BJ (cell line): ENCODE data around the gene TSPAN18. TPM values are rescaled to one million over a fixed set of nuclear protein-coding genes. Genes with fewer than 3 reads are reported as not detected.

Source experiments
- CTCF ChIA-PET: fragments of 350-600 bp; formaldehyde crosslinking; extraction: SDS; loops from one replicate; lab custom pipeline; 2021; ENCODE audit warnings: antibody characterized with exemption, inconsistent platforms; lab: Yijun Ruan, JAX
- POLR2A ChIA-PET: fragments of 300-600 bp; sonication (Branson Sonifier 250); formaldehyde crosslinking; extraction: SDS; loops from one replicate; lab custom pipeline; 2021; ENCODE audit warnings: antibody characterized with exemption; lab: Charles Lee
- DNase-seq: peaks from one replicate; pipeline ENCODE4 v3.0.0-alpha.2; 2011; ENCODE audit warnings: low read depth
- H3K27me3 ChIP-seq: 2 replicates; pipeline ENCODE4 v1.6.0; 2011; ENCODE audit warnings: low read length; ENCODE audit not compliant: control insufficient read depth, insufficient read depth
- H3K36me3 ChIP-seq: 2 replicates; pipeline ENCODE4 v1.5.1; 2011; ENCODE audit warnings: low read length; ENCODE audit not compliant: control insufficient read depth, insufficient read depth
- H3K4me3 ChIP-seq: 2 replicates; pipeline ENCODE4 v1.5.1; 2011; ENCODE audit warnings: low read depth, mild to moderate bottlenecking, control low read depth, low read length
- polyA plus RNA-seq: library from polyadenylated mRNA; depleted of rRNA; stranded (reverse); fragments of >200 nt; gene quantifications from 2 replicates; pipeline ENCODE4 v1.2.3, GENCODE V29; 2011
- TF ChIP-seq, protein P1 (sequence below): IDR thresholded peaks from 2 replicates; pipeline ENCODE4 v1.5.1; 2011; ENCODE audit warnings: low read depth, mild to moderate bottlenecking, control low read depth, inconsistent platforms, low read length, moderate library complexity; ENCODE audit not compliant: insufficient read depth

The TSPAN18 gene
- polyA plus RNA-seq, 1 experiment = 0.55 TPM

DNA sequence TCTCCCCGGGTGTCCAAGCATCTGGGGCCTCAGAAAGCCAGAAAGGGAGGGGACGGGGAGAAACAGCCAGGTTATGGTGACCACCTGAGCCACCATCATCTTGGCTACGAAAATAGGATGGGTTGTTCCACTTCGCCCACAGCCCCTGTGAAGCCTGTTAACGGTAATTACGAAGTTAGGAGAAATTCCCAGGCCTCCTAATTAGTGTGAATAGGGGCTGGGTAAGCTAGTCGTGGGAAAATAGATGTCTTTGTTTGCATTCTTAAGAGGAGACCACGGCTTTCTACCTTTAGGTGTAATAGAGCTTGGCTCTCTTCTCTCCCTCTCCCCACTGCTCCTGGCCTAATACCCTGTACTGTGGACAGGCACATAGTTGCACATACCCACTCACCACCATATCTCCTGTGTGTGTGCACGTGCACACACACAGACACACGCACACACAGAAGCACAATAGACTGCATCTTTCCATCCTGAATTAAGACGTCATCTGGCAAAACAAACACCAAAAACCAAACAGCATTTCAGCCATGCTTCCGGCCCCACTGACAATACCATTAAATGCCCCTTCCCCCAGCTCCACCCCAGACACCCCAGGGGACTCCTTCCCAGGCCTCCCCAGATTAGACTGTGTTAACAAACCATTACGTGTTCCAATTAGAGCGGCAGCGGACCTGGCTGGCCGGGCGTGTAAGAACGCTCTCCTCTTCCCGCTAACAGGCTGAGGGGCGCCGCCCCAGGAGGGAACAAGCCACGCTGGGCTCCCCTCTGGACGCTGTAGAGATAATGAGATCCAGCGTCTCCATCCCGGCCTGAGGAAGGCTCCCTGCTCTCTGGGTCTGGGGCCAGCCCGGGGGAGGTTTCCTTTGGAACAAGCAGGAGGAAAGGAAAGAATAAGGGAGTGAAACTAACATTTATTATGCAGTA, 151.1 kb downstream of the TSPAN18 start:
- H3K36me3 ChIP-seq = no peaks in the 10 kb centered on the region
- ChIA-PET CTCF (no interaction called here), POLR2A (no interaction called here)
- TF ChIP-seq, protein P1, sequence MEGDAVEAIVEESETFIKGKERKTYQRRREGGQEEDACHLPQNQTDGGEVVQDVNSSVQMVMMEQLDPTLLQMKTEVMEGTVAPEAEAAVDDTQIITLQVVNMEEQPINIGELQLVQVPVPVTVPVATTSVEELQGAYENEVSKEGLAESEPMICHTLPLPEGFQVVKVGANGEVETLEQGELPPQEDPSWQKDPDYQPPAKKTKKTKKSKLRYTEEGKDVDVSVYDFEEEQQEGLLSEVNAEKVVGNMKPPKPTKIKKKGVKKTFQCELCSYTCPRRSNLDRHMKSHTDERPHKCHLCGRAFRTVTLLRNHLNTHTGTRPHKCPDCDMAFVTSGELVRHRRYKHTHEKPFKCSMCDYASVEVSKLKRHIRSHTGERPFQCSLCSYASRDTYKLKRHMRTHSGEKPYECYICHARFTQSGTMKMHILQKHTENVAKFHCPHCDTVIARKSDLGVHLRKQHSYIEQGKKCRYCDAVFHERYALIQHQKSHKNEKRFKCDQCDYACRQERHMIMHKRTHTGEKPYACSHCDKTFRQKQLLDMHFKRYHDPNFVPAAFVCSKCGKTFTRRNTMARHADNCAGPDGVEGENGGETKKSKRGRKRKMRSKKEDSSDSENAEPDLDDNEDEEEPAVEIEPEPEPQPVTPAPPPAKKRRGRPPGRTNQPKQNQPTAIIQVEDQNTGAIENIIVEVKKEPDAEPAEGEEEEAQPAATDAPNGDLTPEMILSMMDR = no peak
- no peak for DNase-seq
- H3K4me3 ChIP-seq = no peak overlapping the region
- peaks cover 35% of the 10 kb centered on the region for H3K27me3 ChIP-seq

DNA sequence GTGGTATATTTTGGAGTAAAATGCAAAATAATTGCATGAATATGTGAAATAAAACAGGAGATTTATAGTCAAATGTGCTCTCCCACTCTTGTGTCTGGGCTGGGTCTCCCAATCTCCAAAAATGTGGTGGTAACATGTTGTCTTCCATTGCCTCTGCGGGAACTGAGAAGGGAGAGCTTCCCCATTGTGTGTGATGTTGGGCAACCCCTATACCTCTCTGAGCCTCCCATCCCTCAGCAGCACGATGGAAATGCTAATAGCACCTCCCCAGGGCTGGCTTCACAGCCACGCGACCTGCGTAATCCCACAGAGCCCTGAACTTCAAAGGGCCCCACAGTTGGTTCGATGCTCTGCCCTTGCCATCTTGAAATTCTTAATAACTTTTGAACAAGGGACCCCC, 151.9 kb downstream of the TSPAN18 start:
- POLR2A ChIA-PET = no interaction called here
- TF ChIP-seq, protein P1 = no peak
- peaks cover 32% of the 10 kb centered on the region for H3K27me3 ChIP-seq
- DNase-seq = no peak
- H3K4me3 ChIP-seq = no peak overlapping the region
- CTCF ChIA-PET = no interaction called here
- no peaks in the 10 kb centered on the region for H3K36me3 ChIP-seq

DNA sequence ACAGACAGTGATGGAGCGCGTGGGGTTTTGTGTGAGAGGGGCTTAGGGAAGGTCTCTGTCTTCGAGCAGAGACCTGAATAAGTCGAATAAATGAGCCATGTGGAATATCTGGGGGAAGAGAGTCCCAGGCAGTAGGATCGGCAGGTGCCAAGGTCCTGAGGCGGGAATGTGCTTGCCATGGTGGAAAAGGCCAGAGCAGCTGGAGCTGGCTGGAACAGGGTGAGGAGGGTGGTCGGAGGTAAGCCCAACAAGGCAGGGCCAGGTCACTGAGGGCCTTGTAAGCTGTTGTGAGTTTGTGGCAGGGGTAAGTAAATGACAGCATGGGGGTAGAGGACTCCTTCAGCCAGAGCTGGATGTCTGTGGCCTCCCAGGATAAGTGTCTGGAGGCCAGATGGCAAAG, 152.7 kb downstream of the TSPAN18 start:
- CTCF ChIA-PET = interaction anchor here (0.7 kb wide), 1 partner anchor 15 kb away, joined by 3 read pairs; no protein-coding TSS in a partner anchor
- no peaks in the 10 kb centered on the region for H3K36me3 ChIP-seq
- H3K27me3 ChIP-seq = peaks cover 27% of the 10 kb centered on the region
- no peak for DNase-seq
- H3K4me3 ChIP-seq = no peak overlapping the region
- TF ChIP-seq, protein P1 = no peak
- POLR2A ChIA-PET = no interaction called here

- Histone ChIP-seq H3K36me3 (no peaks in the 10 kb centered on the region), H3K4me3 (no peak overlapping the region), H3K27me3 (peaks cover 23% of the 10 kb centered on the region)
- POLR2A ChIA-PET = no interaction called here
- CTCF ChIA-PET = no interaction called here
- TF ChIP-seq, protein P1 = no peak
- no peak for DNase-seq
Measured at GRCh38 chr11:44880511-44880910, 153.7 kb downstream of the TSPAN18 start.

DNA sequence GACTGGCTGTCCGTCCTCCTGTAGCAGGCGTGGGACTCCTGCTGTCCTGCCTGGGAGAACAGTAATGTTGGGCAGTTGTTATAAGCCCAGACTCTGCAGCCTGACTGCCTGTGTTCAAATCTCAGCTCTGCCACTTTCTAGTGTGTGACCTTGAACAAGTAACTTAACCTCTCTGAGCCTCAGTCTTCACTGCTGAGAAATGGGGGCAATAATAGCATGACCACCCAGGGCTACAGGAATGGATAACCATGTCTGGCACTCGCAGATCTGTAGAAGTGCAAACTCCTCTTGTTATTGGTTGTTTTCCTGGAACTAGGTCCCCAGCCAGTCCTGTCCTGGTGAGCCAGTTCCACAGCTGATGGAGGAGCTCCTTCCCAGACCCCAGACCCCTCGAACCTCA, 154.2 kb downstream of the TSPAN18 start:
- Histone ChIP-seq H3K27me3 (peaks cover 24% of the 10 kb centered on the region), H3K36me3 (no peaks in the 10 kb centered on the region), H3K4me3 (no peak overlapping the region)
- CTCF ChIA-PET = no interaction called here
- TF ChIP-seq, protein P1 = no peak
- POLR2A ChIA-PET = no interaction called here
- no peak for DNase-seq
